Peyer's patch (tissue), 4 donors: ENCODE results near the gene GLI3.

Experiments used
- CTCF ChIP-seq, 6 experiments: fragments of 450-650 bp in 4 of 6; fragments of 200-600 bp in 2 of 6; sonication (generic) in 1 of 6; IDR thresholded peaks; one replicate each; pipeline ENCODE4 v1.5.1; 2017 to 2019; ENCODE audit warnings: antibody characterized with exemption in 6 of 6, mild to moderate bottlenecking in 3 of 6, moderate library complexity in 1 of 6
- POLR2A ChIP-seq, 2 donors: fragments of 450-650 bp; IDR thresholded peaks; one replicate each; pipeline ENCODE4 v1.5.1; 2017; ENCODE audit warnings: antibody characterized with exemption in 2 of 2, mild to moderate bottlenecking in 2 of 2, moderate library complexity in 2 of 2

DNA sequence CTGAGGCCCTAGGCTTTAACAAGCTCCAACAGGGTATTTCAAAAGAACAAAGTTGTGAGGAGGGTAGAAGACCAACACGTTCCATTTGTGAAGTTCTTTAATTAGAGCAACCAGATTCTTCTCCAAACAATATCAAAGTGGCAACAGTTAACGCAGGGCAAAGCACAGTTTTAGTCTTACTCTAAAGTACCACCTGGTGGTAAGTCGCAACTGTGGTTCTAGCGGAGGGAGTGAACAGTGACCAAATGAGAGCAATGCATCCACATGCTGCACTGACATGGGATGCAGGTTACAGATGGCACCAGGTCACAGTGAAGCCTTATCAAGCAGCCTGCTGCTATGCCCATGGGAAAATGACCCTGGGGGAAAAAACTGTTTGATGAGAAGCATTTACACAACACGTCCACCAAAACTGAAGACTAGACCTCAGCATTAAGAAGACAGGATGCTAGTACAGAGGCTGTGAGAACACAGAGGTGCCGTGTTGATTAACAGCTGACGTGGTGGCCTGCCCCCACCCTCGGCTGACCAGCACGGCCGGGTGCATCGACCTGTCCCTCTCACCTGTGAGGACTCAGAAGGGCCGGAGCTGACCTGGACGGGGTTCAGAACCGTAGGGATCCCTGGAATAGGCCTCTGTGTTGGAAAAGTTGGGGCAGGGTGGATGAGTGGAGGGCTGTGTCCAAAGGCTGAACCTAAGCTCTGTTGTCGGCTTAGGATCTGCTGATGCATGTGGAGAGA is 211.2 kb downstream of the GLI3 start:
- no peak for TF ChIP-seq CTCF (IDR thresholded peaks at IDR 0.05)
- no peak for TF ChIP-seq POLR2A (IDR thresholded peaks at IDR 0.05)
